A673 (cell line): ENCODE measurements around the gene TCERG1L. TPM values are rescaled to one million over a fixed set of nuclear protein-coding genes. Genes with fewer than 3 reads are reported as not detected.

Source experiments
- BruUV-seq: library from RNA; stranded (reverse); fragments of 400-500 nt; replicated peaks from 2 replicates; lab custom pipeline; 2021; lab: Mats Ljungman, UMichigan
- CTCF ChIA-PET: fragments of 300-600 bp; sonication (Branson Sonifier 250); formaldehyde crosslinking; loops from one replicate; lab custom pipeline; 2022; ENCODE audit warnings: antibody characterized with exemption; lab: Charles Lee
- POLR2A ChIA-PET: fragments of 300-600 bp; sonication (Branson Sonifier 250); formaldehyde crosslinking; loops from one replicate; lab custom pipeline; 2022; ENCODE audit warnings: antibody characterized with exemption; ENCODE audit not compliant: low non-redundant PET; lab: Charles Lee
- DNase-seq: peaks from one replicate; pipeline ENCODE4 v3.0.0-alpha.2; 2015; ENCODE audit warnings: low spot score
- H3K27ac ChIP-seq: fragments of 200-600 bp; sonication (generic); 2 replicates; pipeline ENCODE4 v1.5.1; 2016; ENCODE audit warnings: mixed run types, low read depth, mild to moderate bottlenecking, mixed read lengths, antibody characterized with exemption, low read length; ENCODE audit not compliant: poor library complexity, severe bottlenecking
- H3K27me3 ChIP-seq: fragments of 200-600 bp; sonication (generic); replicated peaks from 2 replicates; pipeline ENCODE4 v1.6.1; 2017; ENCODE audit warnings: mixed run types, low read depth, mild to moderate bottlenecking, mixed read lengths, antibody characterized with exemption, low read length; ENCODE audit not compliant: insufficient read depth, poor library complexity
- H3K36me3 ChIP-seq: fragments of 200-600 bp; sonication (generic); 2 replicates; pipeline ENCODE4 v1.6.1; 2016; ENCODE audit warnings: mixed run types, mild to moderate bottlenecking, mixed read lengths, antibody characterized with exemption, low read length; ENCODE audit not compliant: insufficient read depth, poor library complexity, severe bottlenecking
- H3K4me1 ChIP-seq: fragments of 200-600 bp; sonication (generic); 2 replicates; pipeline ENCODE4 v1.6.1; 2017; ENCODE audit warnings: mixed run types, mild to moderate bottlenecking, mixed read lengths, antibody characterized with exemption, low read length; ENCODE audit not compliant: insufficient read depth, poor library complexity, severe bottlenecking
- H3K4me3 ChIP-seq: fragments of 200-600 bp; sonication (generic); 2 replicates; pipeline ENCODE4 v1.5.1; 2016; ENCODE audit warnings: low read depth, mixed run types, mild to moderate bottlenecking, mixed read lengths, low read length; ENCODE audit not compliant: poor library complexity, severe bottlenecking
- H3K9me3 ChIP-seq: fragments of 200-600 bp; sonication (generic); 2 replicates; pipeline ENCODE4 v1.6.1; 2016; ENCODE audit warnings: mixed run types, low read depth, mild to moderate bottlenecking, mixed read lengths, antibody characterized with exemption, low read length; ENCODE audit not compliant: poor library complexity, severe bottlenecking
- EZH2 ChIP-seq: fragments of 200-600 bp; sonication (generic); IDR thresholded peaks from 2 replicates; pipeline ENCODE4 v1.6.1; 2017; ENCODE audit warnings: borderline replicate concordance, low read depth, mild to moderate bottlenecking, mixed read lengths, antibody characterized with exemption, low read length; ENCODE audit not compliant: poor library complexity, severe bottlenecking
- intact Hi-C: fragments of 100-400 bp; cut with micrococcal nuclease; formaldehyde crosslinking; loops from one replicate; pipeline ENCODE4 v1.10.0; 2022; ENCODE audit not compliant: unreplicated experiment
- total RNA-seq: library from RNA; stranded (reverse); gene quantifications from 2 replicates; pipeline ENCODE4 v1.2.3, GENCODE V29; 2021
- TF ChIP-seq, protein P1 (sequence below): fragments of 300-800, 200-600 bp; sonication (generic); conservative IDR thresholded peaks from 2 replicates; pipeline ENCODE4 v1.5.1; 2017; ENCODE audit warnings: low read depth, mild to moderate bottlenecking, antibody characterized with exemption, low read length, moderate library complexity, mixed read lengths

The TCERG1L gene
- total RNA-seq, 1 experiment from 2014 or later, result 16.3 TPM

GRCh38 chr10:131094527-131095312 is 216.8 kb downstream of the TCERG1L start:
- no peak overlapping the region for H3K27ac ChIP-seq
- TF ChIP-seq EZH2, result no peak
- TF ChIP-seq, protein P1, sequence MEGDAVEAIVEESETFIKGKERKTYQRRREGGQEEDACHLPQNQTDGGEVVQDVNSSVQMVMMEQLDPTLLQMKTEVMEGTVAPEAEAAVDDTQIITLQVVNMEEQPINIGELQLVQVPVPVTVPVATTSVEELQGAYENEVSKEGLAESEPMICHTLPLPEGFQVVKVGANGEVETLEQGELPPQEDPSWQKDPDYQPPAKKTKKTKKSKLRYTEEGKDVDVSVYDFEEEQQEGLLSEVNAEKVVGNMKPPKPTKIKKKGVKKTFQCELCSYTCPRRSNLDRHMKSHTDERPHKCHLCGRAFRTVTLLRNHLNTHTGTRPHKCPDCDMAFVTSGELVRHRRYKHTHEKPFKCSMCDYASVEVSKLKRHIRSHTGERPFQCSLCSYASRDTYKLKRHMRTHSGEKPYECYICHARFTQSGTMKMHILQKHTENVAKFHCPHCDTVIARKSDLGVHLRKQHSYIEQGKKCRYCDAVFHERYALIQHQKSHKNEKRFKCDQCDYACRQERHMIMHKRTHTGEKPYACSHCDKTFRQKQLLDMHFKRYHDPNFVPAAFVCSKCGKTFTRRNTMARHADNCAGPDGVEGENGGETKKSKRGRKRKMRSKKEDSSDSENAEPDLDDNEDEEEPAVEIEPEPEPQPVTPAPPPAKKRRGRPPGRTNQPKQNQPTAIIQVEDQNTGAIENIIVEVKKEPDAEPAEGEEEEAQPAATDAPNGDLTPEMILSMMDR, result no peak
- DNase-seq, result no peak
- ChIA-PET POLR2A (no interaction called here), CTCF (no interaction called here)
- H3K4me3 ChIP-seq, result no peak overlapping the region
- no TSS peak for BruUV-seq
- no peaks in the 10 kb centered on the region for H3K36me3 ChIP-seq
- no peaks in the 10 kb centered on the region for H3K27me3 ChIP-seq
- intact Hi-C loops, result no loop called here
- H3K4me1 ChIP-seq, result peaks cover 11% of the 10 kb centered on the region
- no peaks in the 10 kb centered on the region for H3K9me3 ChIP-seq

DNA sequence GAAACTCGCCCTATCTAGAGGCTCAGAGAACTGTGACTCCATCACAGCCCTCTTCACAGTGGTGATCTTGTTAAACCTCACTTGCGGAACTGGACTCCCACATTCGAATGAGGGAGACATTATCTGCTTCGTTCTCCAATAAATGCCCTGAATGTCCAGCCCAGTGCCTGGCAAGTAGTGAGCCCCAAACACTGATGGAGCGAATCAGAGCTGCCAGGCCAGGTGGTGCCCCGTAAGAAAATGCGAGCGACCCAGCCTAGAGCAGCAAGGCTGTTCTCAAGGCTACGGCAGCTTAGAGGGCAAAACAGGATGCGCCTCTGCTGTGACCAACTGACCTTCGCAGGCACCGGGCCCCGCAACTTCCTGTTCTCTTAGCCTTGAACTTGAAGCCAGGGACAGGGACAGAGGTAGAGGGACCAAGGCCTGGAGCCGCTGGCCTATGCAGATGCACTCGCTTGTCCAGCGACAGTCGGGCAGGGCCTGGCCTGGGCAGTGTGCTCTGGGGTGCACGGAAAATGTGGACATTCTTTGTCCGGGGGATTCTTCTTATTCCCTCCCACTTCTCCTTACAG is 217.6 kb downstream of the TCERG1L start:
- peaks cover 11% of the 10 kb centered on the region for H3K4me1 ChIP-seq
- no peaks in the 10 kb centered on the region for H3K27me3 ChIP-seq
- BruUV-seq, result no TSS peak
- H3K9me3 ChIP-seq, result no peaks in the 10 kb centered on the region
- H3K27ac ChIP-seq, result no peak overlapping the region
- no peaks in the 10 kb centered on the region for H3K36me3 ChIP-seq
- CTCF ChIA-PET, result no interaction called here
- intact Hi-C loops, result no loop called here
- TF ChIP-seq, protein P1, result no peak
- no peak for TF ChIP-seq EZH2
- DNase-seq, result no peak
- POLR2A ChIA-PET, result no interaction called here
- H3K4me3 ChIP-seq, result no peak overlapping the region

DNA sequence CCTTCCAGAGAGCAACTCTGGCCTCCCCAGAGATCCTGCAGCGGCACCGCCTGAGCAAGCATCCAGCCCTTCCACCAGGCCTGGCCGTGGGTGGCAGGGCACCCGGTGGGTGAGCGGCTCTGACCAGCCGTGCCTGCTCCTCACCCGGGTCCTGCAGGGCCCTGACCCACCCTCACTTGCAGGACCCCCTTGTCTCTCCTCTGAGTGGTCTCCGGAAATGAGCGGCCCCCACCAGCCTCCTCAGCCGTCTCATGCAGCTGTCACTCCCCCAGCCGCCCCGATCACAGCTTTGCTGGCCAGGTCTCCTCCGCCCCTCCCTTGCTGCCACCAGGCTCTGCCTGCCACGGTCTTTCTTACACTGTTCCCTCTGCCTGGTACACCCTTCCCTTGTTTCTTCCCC is 218.2 kb downstream of the TCERG1L start:
- POLR2A ChIA-PET, result no interaction called here
- DNase-seq, result no peak
- no peaks in the 10 kb centered on the region for H3K9me3 ChIP-seq
- no peak overlapping the region for H3K4me3 ChIP-seq
- CTCF ChIA-PET, result no interaction called here
- intact Hi-C loops, result no loop called here
- no peak for TF ChIP-seq EZH2
- TF ChIP-seq, protein P1, result no peak
- H3K36me3 ChIP-seq, result no peaks in the 10 kb centered on the region
- H3K27ac ChIP-seq, result no peak overlapping the region
- BruUV-seq, result no TSS peak
- H3K4me1 ChIP-seq, result peaks cover 11% of the 10 kb centered on the region
- no peaks in the 10 kb centered on the region for H3K27me3 ChIP-seq
